Smooth muscle cell (in vitro differentiated cells): Measurements from ENCODE around the gene MX1. TPM values are rescaled to one million over a fixed set of nuclear protein-coding genes. Genes with fewer than 3 reads are reported as not detected.

ENCODE experiments used
- DNase-seq: peaks from one replicate; lab custom pipeline; 2025; ENCODE audit not compliant: unreplicated experiment; lab: John Stamatoyannopoulos, UW
- H2AFZ ChIP-seq: fragments of 200-600 bp; sonication (generic); 2 replicates; pipeline ENCODE4 v1.6.0; 2016; ENCODE audit warnings: antibody characterized with exemption, low read depth, mild to moderate bottlenecking
- H3F3A ChIP-seq: fragments of 200-600 bp; sonication (generic); 2 replicates; pipeline ENCODE4 v1.6.0; 2017; ENCODE audit warnings: antibody characterized with exemption, low read depth
- H3K27ac ChIP-seq: fragments of 200-600 bp; sonication (generic); 2 replicates; pipeline ENCODE4 v1.5.1; 2016; ENCODE audit warnings: low read depth, mild to moderate bottlenecking
- H3K27me3 ChIP-seq: fragments of 200-600 bp; sonication (generic); 2 replicates; pipeline ENCODE4 v1.6.1; 2016; ENCODE audit warnings: low read depth, mild to moderate bottlenecking
- H3K36me3 ChIP-seq: fragments of 200-600 bp; sonication (generic); 2 replicates; pipeline ENCODE4 v1.5.1; 2016; ENCODE audit warnings: low read depth
- H3K4me1 ChIP-seq: fragments of 200-600 bp; sonication (generic); 2 replicates; pipeline ENCODE4 v1.5.1; 2016; ENCODE audit warnings: low read depth
- H3K4me2 ChIP-seq: fragments of 200-600 bp; sonication (generic); 2 replicates; pipeline ENCODE4 v1.6.0; 2016; ENCODE audit warnings: mild to moderate bottlenecking
- H3K4me3 ChIP-seq: fragments of 200-600 bp; sonication (generic); 2 replicates; pipeline ENCODE4 v1.5.1; 2016; ENCODE audit warnings: mild to moderate bottlenecking
- H3K79me2 ChIP-seq: fragments of 200-600 bp; sonication (generic); 2 replicates; pipeline ENCODE4 v1.6.0; 2016; ENCODE audit warnings: low read depth, mild to moderate bottlenecking
- H3K9ac ChIP-seq: fragments of 200-600 bp; sonication (generic); 2 replicates; pipeline ENCODE4 v1.6.0; 2016; ENCODE audit warnings: low read depth
- H3K9me3 ChIP-seq: fragments of 200-600 bp; sonication (generic); replicated peaks from 2 replicates; pipeline ENCODE4 v1.5.1; 2016; ENCODE audit warnings: low read depth
- H4K20me1 ChIP-seq: fragments of 200-600 bp; sonication (generic); 2 replicates; pipeline ENCODE4 v1.6.0; 2016; ENCODE audit warnings: low read depth
- WGBS: methylation state at CpG from one replicate; pipeline ENCODE4 v1.1.7; 2016; ENCODE audit warnings: low lambda C conversion rate; 5-methylcytosine and 5-hydroxymethylcytosine counted together
- polyA plus RNA-seq: library from polyadenylated mRNA; unstranded; fragments of >200 nt; fragmentation: Nextera tagmentation; extraction: Ambion mirVana; gene quantifications from 2 replicates; pipeline ENCODE4 v1.2.1, GENCODE V29; 2016
- total RNA-seq: library from RNA; depleted of rRNA; stranded (reverse); fragments of >200 nt; gene quantifications from 2 replicates; pipeline ENCODE4 v1.2.3, GENCODE V29; 2014
- TF ChIP-seq, protein P1 (sequence below): fragments of 200-600 bp; sonication (generic); IDR thresholded peaks from 2 replicates; pipeline ENCODE4 v1.5.1; 2017; ENCODE audit warnings: borderline replicate concordance, mild to moderate bottlenecking, antibody characterized with exemption; ENCODE audit not compliant: insufficient read depth, poor library complexity, severe bottlenecking

The MX1 gene
- total and polyA plus RNA-seq, 2 experiments from 2014 or later = 1.3 to 3.5 TPM

DNA sequence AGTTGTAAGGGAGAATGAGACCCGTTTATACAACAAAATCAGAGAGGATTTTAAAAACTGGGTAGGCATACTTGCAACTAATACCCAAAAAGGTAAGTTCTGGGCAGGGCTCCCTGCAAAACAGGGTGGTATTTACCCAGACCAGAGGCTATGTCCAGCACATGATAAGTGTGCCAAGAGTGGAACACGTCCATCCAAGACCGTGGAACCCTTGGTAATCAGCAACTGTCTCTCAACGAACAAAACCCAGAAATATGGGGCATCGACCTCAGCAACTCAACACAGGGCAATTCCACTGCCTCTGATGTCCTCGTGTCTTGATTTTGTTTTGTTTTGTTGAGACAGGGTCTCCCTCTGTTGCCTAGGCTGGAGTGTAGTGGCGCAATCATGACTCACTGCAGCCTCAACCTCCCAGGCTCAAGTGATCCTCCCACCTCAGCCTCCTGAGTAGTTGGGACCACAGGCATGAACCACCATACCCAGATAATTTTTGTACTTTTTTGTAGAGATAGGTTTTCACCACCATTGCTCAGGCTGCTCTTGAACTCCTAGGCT is 26.7 kb upstream of the MX1 start:
- no peaks in the 10 kb centered on the region for H4K20me1 ChIP-seq
- H3K79me2 ChIP-seq = no peaks in the 10 kb centered on the region
- TF ChIP-seq, protein P1, sequence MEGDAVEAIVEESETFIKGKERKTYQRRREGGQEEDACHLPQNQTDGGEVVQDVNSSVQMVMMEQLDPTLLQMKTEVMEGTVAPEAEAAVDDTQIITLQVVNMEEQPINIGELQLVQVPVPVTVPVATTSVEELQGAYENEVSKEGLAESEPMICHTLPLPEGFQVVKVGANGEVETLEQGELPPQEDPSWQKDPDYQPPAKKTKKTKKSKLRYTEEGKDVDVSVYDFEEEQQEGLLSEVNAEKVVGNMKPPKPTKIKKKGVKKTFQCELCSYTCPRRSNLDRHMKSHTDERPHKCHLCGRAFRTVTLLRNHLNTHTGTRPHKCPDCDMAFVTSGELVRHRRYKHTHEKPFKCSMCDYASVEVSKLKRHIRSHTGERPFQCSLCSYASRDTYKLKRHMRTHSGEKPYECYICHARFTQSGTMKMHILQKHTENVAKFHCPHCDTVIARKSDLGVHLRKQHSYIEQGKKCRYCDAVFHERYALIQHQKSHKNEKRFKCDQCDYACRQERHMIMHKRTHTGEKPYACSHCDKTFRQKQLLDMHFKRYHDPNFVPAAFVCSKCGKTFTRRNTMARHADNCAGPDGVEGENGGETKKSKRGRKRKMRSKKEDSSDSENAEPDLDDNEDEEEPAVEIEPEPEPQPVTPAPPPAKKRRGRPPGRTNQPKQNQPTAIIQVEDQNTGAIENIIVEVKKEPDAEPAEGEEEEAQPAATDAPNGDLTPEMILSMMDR = no peak
- no peak overlapping the region for H3K9ac ChIP-seq
- H3K4me1 ChIP-seq = no peaks in the 10 kb centered on the region
- DNase-seq = no peak
- H3K9me3 ChIP-seq = no peaks in the 10 kb centered on the region
- H3K27me3 ChIP-seq = no peaks in the 10 kb centered on the region
- no peak overlapping the region for H2AFZ ChIP-seq
- H3K4me3 ChIP-seq = no peak overlapping the region
- H3F3A ChIP-seq = no peaks in the 10 kb centered on the region
- no peaks in the 10 kb centered on the region for H3K36me3 ChIP-seq
- H3K4me2 ChIP-seq = no peak overlapping the region
- 91% methylated on average over 7 of the region's 7 CpGs for WGBS
- no peak overlapping the region for H3K27ac ChIP-seq

DNA sequence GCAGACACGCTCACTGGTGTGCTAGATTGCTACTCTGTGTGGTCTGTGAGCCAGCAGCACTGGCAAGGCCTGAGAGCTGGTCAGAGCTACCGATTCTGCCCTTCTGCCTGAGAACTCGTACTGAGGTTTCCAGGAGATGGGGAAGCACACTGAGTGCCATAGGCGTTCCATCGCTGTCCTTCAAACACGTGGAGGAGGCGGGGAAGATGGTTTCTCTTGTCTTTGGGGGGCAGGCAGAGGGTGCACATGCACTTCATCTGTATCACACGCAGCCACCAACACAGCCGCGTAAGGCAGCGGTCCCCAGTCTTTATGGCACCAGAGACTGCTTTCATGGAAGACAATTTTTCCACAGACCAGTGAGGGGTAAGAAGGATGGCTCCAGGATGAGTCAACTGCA is 23.8 kb upstream of the MX1 start:
- H2AFZ ChIP-seq = no peak overlapping the region
- no peaks in the 10 kb centered on the region for H3F3A ChIP-seq
- WGBS = 93% methylated on average over 11 of the region's 11 CpGs
- peaks cover 8% of the 10 kb centered on the region for H3K27me3 ChIP-seq
- H3K4me3 ChIP-seq = no peak overlapping the region
- no peak overlapping the region for H3K4me2 ChIP-seq
- DNase-seq = no peak
- no peaks in the 10 kb centered on the region for H4K20me1 ChIP-seq
- H3K36me3 ChIP-seq = no peaks in the 10 kb centered on the region
- no peak overlapping the region for H3K27ac ChIP-seq
- no peak overlapping the region for H3K9ac ChIP-seq
- H3K9me3 ChIP-seq = no peaks in the 10 kb centered on the region
- H3K4me1 ChIP-seq = no peaks in the 10 kb centered on the region
- H3K79me2 ChIP-seq = no peaks in the 10 kb centered on the region
- TF ChIP-seq, protein P1 = no peak

DNA sequence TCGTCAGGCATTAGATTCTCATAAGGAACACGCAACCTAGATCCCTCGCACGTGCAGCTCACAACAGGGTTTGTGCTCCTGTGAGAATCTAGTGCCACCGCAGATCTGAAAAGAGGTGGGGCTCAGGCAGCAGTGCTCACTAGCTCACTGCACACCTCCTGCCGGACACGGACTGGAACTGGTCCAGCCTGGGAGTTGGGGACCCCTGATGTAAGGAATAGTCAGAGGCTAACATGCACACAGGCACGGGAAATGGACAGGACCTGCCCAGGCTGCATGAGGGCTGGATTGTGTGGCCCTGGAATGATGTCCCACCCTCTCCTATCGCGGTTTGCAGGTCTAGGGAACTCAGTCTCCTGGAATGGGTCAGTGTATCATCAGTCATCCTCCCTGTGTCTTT is 23.2 kb upstream of the MX1 start:
- no peaks in the 10 kb centered on the region for H3K4me1 ChIP-seq
- H3K9ac ChIP-seq = no peak overlapping the region
- no peak overlapping the region for H3K4me2 ChIP-seq
- no peaks in the 10 kb centered on the region for H3F3A ChIP-seq
- no peaks in the 10 kb centered on the region for H4K20me1 ChIP-seq
- peaks cover 10% of the 10 kb centered on the region for H3K27me3 ChIP-seq
- H3K9me3 ChIP-seq = no peaks in the 10 kb centered on the region
- no peak overlapping the region for H3K27ac ChIP-seq
- H3K4me3 ChIP-seq = no peak overlapping the region
- no peak overlapping the region for H2AFZ ChIP-seq
- H3K79me2 ChIP-seq = no peaks in the 10 kb centered on the region
- no peak for DNase-seq
- no peaks in the 10 kb centered on the region for H3K36me3 ChIP-seq
- TF ChIP-seq, protein P1 = no peak
- WGBS = 92% methylated on average over 10 of the region's 10 CpGs

DNA sequence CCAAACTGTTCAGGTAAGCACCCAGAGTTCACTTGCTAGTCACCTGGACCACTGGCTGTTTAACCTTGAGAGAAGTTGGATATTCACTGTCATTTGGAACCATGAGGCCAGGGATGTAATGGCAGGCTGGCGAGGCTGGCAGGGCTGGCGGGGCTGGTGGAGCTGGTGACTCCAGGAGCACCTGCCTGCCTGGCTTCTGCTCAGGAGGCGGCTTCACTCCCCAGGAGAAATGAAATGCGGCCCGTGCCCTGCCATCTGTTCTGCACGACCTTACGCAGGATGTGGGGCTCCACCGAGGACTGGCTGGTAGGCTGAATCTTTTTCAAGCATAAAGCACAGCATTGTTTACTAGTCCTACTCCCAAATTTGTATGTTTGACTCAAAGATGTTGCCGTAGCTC is 22.7 kb upstream of the MX1 start:
- no peak overlapping the region for H2AFZ ChIP-seq
- 95% methylated on average over 9 of the region's 9 CpGs for WGBS
- H3K9ac ChIP-seq = no peak overlapping the region
- no peaks in the 10 kb centered on the region for H3F3A ChIP-seq
- H4K20me1 ChIP-seq = no peaks in the 10 kb centered on the region
- H3K27ac ChIP-seq = no peak overlapping the region
- TF ChIP-seq, protein P1 = no peak
- H3K79me2 ChIP-seq = no peaks in the 10 kb centered on the region
- no peaks in the 10 kb centered on the region for H3K9me3 ChIP-seq
- H3K36me3 ChIP-seq = no peaks in the 10 kb centered on the region
- H3K27me3 ChIP-seq = peaks cover 10% of the 10 kb centered on the region
- H3K4me1 ChIP-seq = no peaks in the 10 kb centered on the region
- H3K4me3 ChIP-seq = no peak overlapping the region
- no peak for DNase-seq
- H3K4me2 ChIP-seq = no peak overlapping the region
